GM20000 (cell line): ENCODE results near the gene FIGNL1.
A peak's percentile ranks its signal among the peaks of the same experiment; 100 is the strongest.

Experiments used
- DNase-seq: peaks from one replicate; pipeline ENCODE4 v3.0.0; 2012; ENCODE audit warnings: low spot score
- TF ChIP-seq, protein P1 (sequence below): IDR thresholded peaks from 2 replicates; pipeline ENCODE4 v1.5.1; 2012; ENCODE audit warnings: mild to moderate bottlenecking, control low read depth; ENCODE audit errors: extremely low read depth, missing control alignments

Gene FIGNL1

DNA sequence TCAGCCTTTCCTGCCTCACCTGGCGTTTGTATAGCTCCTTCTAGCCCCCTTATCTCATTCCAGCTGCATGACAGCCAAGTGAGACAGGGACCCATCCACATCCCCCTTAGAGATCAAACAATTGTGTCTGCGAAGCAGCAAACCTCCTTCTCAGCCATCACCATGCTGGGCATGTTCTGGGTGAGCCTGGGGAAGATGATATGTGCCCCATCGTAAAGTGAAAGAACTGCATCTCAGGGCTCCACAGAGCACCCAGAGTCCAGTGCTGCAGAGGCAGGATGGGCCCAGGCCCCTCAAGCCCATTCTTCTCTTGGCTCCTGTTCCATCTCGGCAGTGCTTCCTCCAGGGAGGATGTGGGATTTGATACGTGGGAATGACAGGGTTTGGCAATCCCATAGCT lies 43.2 kb downstream of the FIGNL1 start:
- DNase-seq, result no peak
- TF ChIP-seq, protein P1, sequence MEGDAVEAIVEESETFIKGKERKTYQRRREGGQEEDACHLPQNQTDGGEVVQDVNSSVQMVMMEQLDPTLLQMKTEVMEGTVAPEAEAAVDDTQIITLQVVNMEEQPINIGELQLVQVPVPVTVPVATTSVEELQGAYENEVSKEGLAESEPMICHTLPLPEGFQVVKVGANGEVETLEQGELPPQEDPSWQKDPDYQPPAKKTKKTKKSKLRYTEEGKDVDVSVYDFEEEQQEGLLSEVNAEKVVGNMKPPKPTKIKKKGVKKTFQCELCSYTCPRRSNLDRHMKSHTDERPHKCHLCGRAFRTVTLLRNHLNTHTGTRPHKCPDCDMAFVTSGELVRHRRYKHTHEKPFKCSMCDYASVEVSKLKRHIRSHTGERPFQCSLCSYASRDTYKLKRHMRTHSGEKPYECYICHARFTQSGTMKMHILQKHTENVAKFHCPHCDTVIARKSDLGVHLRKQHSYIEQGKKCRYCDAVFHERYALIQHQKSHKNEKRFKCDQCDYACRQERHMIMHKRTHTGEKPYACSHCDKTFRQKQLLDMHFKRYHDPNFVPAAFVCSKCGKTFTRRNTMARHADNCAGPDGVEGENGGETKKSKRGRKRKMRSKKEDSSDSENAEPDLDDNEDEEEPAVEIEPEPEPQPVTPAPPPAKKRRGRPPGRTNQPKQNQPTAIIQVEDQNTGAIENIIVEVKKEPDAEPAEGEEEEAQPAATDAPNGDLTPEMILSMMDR, result no peak

DNA sequence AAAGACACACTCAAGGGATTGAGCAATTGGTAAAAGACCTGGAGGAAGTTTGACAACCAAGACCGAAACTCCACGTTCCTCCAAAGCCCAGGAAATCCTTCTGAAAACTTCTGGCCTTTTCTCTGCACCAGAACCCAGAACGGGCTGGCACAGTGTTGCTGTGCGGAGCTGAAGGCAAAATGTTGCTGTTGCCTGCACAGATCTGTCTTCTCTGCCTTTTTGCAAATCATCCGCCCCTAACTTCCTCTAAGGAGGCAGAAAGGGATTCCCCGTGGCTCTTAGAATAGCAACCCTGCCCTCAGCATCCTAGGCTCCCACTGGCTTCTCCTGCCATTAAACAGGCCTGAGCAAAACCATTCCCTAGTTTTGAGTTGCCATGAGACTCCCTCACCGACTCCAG lies 44.9 kb downstream of the FIGNL1 start:
- TF ChIP-seq, protein P1, result no peak
- peak; percentile 69 for DNase-seq

DNA sequence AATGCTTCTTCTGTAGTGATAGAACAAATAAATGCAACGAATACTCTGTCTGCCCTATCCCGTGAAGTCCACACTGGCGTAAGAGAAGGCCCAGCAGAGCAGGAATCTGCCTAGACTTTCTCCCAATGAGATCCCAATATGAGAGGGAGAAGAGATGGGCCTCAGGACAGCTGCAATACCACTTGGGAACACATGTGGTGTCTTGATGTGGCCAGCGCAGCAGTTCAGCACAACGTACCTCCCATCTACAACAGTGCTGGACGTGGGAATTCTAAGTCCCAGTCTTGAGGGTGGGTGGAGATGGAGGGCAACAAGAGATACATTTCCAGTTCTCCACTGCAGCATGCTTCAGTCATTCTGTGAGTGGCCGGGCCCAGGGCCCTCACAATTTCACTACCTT lies 45.8 kb downstream of the FIGNL1 start:
- no peak for DNase-seq

DNA sequence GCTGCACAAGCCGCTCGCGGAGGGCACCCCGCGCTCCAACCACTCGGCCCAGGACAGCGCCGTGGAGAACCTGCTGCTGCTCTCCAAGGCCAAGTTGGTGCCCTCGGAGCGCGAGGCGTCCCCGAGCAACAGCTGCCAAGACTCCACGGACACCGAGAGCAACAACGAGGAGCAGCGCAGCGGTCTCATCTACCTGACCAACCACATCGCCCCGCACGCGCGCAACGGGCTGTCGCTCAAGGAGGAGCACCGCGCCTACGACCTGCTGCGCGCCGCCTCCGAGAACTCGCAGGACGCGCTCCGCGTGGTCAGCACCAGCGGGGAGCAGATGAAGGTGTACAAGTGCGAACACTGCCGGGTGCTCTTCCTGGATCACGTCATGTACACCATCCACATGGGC lies 50.0 kb downstream of the FIGNL1 start:
- DNase-seq, result no peak
- TF ChIP-seq, protein P1, result no peak

More for the DNA sequence above, 45.8 kb downstream of the FIGNL1 start:
- TF ChIP-seq, protein P1, result no peak

DNA sequence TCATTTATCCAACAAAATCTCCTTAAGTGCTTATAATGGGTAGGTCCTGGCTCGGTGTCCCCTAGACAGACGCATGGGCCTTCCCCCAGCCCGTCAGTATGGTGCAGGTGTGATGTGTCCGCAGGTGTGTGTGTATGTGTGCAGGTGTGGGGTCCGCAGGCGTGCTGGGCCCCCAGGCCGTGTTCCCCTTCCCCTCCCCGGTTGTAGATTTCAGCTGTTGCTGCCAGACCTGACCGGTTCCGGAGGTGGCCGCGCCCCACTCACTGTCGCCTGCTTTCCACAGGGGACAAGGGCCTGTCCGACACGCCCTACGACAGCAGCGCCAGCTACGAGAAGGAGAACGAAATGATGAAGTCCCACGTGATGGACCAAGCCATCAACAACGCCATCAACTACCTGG lies 50.5 kb downstream of the FIGNL1 start:
- DNase-seq, result no peak
- TF ChIP-seq, protein P1, result no peak

DNA sequence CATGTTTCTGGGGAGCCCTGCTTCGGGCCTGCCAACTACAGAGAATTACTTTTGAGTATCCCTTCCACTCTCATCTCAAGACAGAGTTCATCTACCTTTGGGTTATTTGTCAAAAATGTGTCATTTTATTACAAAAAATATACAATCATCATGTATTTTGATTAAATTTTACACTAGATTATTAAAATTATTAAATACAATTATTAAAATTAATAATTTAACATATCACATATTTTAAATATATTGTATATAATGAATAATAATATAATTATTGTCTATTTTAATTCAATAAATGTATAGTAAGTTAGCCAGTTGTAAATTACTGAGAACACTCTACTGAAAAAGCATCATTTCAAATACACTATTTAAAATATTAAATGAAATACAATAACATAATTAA lies 50.9 kb downstream of the FIGNL1 start:
- TF ChIP-seq, protein P1, result no peak
- no peak for DNase-seq

DNA sequence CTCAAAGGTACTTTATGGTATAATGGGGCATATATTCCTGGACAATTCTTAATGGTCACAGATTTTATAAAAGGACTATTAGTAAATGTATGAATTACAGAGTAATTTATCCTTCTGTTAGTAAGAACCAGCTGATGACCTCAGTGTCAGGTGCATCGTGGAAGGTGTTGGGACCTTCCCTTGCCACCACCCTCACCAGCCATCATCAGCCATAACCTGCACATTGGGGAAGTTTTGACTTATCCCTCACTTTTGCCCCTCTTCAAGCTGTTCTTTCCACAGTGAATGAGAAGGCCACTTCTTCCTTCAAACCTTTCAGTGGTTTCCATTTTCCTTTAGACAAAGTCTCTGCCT lies 52.2 kb downstream of the FIGNL1 start:
- TF ChIP-seq, protein P1, result no peak
- no peak for DNase-seq
